A549 (cell line): ENCODE measurements around the gene SDSL. TPM values are rescaled to one million over a fixed set of nuclear protein-coding genes. Genes with fewer than 3 reads are reported as not detected.

Source experiments
- ATAC-seq, 2 experiments: fragments of 200-7000 bp in 1 of 2; fragments of >200 bp in 1 of 2; cut with Nextera tagmentation in 1 of 2; cut with Tn5 transposase in 1 of 2; 3 replicates each; pipeline versions ENCODE4 v1.8.0 to v1.9.1; 2018 to 2020; ENCODE audit warnings: mild to moderate bottlenecking in 1 of 2, moderate library complexity in 1 of 2
- CTCF ChIA-PET: fragments of 300-600 bp; sonication (Branson Sonifier 250); formaldehyde crosslinking; extraction: SDS; loops from one replicate; lab custom pipeline; 2021; ENCODE audit warnings: antibody characterized with exemption, inconsistent platforms; lab: Yijun Ruan, JAX
- POLR2A ChIA-PET: fragments of 350-600 bp; formaldehyde crosslinking; extraction: SDS; loops from one replicate; lab custom pipeline; 2021; ENCODE audit warnings: antibody characterized with exemption, inconsistent platforms; lab: Yijun Ruan, JAX
- DNase-seq, 2 experiments: peaks; one replicate each; pipeline versions ENCODE4 v3.0.0 to v3.0.0-alpha.2; 2011 to 2016; ENCODE audit warnings: low read depth in 1 of 2, low spot score in 1 of 2
- FAIRE-seq: peaks from 2 replicates; lab custom pipeline; 2011; peaks lifted over from hg19 to GRCh38; lab: Jason Lieb, UNC
- H3K27ac ChIP-seq, 2 experiments: fragments of >200 bp; sonication (Bioruptor Twin); formaldehyde crosslinking; 3 replicates each; pipeline ENCODE4 v1.5.1; 2016 to 2017
- H3K4me1 ChIP-seq: fragments of >200 bp; sonication (Bioruptor Twin); formaldehyde crosslinking; 3 replicates; pipeline ENCODE4 v1.6.1; 2016
- H3K4me2 ChIP-seq: fragments of >200 bp; sonication (Bioruptor Twin); formaldehyde crosslinking; 3 replicates; pipeline ENCODE4 v1.6.1; 2016
- H3K4me3 ChIP-seq: fragments of >200 bp; sonication (Bioruptor Twin); formaldehyde crosslinking; 3 replicates; pipeline ENCODE4 v1.5.1; 2016
- H3K9me3 ChIP-seq: fragments of >200 bp; sonication (Bioruptor Twin); formaldehyde crosslinking; 3 replicates; pipeline ENCODE4 v1.6.1; 2016
- CBX8 ChIP-seq: fragments of 200-600 bp; sonication (generic); IDR thresholded peaks from 2 replicates; pipeline ENCODE4 v1.6.1; 2016
- CEBPB ChIP-seq, 2 experiments: fragments of >200 bp in 1 of 2; sonication (Bioruptor Twin) in 1 of 2; formaldehyde crosslinking in 1 of 2; IDR thresholded peaks; 2 replicates each; pipeline ENCODE4 v1.6.1; 2012 to 2016
- CHD4 ChIP-seq: fragments of 200-600 bp; sonication (generic); IDR thresholded peaks from 2 replicates; pipeline ENCODE4 v1.6.1; 2016; ENCODE audit warnings: antibody characterized with exemption, mild to moderate bottlenecking, borderline replicate concordance
- CTCF ChIP-seq: fragments of >200 bp; sonication (Bioruptor Twin); formaldehyde crosslinking; IDR thresholded peaks from 3 replicates; pipeline ENCODE4 v1.5.1; 2016
- EP300 ChIP-seq, 2 experiments: fragments of >200 bp; sonication (Bioruptor Twin); formaldehyde crosslinking; IDR thresholded peaks; 2 replicates in 1 of 2; 3 replicates in 1 of 2; pipeline ENCODE4 v1.6.1; 2016 to 2017
- FOSL2 ChIP-seq, 2 experiments: fragments of 450-650 bp in 1 of 2; fragments of >200 bp in 1 of 2; sonication (Bioruptor Twin) in 1 of 2; formaldehyde crosslinking; IDR thresholded peaks; 2 replicates each; pipeline versions ENCODE4 v1.5.0 to v1.6.1; 2016 to 2020; ENCODE audit warnings: mild to moderate bottlenecking in 1 of 2, moderate library complexity in 1 of 2
- HOXA7 ChIP-seq: fragments of 250-450 bp; sonication (Bioruptor Pico); IDR thresholded peaks from 2 replicates; pipeline ENCODE4 v1.5.0; 2020; ENCODE audit warnings: mild to moderate bottlenecking, moderate library complexity
- HOXB13 ChIP-seq: fragments of 250-450 bp; sonication (Bioruptor Pico); IDR thresholded peaks from 2 replicates; pipeline ENCODE4 v1.5.0; 2020; ENCODE audit warnings: low read depth, mild to moderate bottlenecking, moderate library complexity
- JUNB ChIP-seq: fragments of >200 bp; sonication (Bioruptor Twin); formaldehyde crosslinking; IDR thresholded peaks from 2 replicates; pipeline ENCODE4 v1.6.1; 2016
- MAX ChIP-seq: IDR thresholded peaks from 2 replicates; pipeline ENCODE4 v1.6.1; 2012
- MAZ ChIP-seq: fragments of 150-350 bp; IDR thresholded peaks from 2 replicates; pipeline ENCODE4 v1.6.1; 2014; ENCODE audit warnings: antibody characterized with exemption, low read depth, low read length, borderline replicate concordance
- NR3C1 ChIP-seq: fragments of >200 bp; sonication (Bioruptor Twin); formaldehyde crosslinking; IDR thresholded peaks from 3 replicates; pipeline ENCODE4 v1.6.1; 2017
- PHF8 ChIP-seq: fragments of 200-600 bp; sonication (generic); IDR thresholded peaks from 2 replicates; pipeline ENCODE4 v1.6.1; 2016; ENCODE audit warnings: low read depth, mild to moderate bottlenecking, antibody characterized with exemption, moderate library complexity, borderline replicate concordance
- ZFP36 ChIP-seq: fragments of 450-650 bp; IDR thresholded peaks from 2 replicates; pipeline ENCODE4 v1.6.1; 2014; ENCODE audit warnings: borderline replicate concordance; ENCODE audit not compliant: partially characterized antibody
- ZSCAN20 ChIP-seq: fragments of 250-450 bp; sonication (Bioruptor Pico); IDR thresholded peaks from 2 replicates; pipeline ENCODE4 v1.8.0; 2022; ENCODE audit warnings: mild to moderate bottlenecking, moderate library complexity
- WGBS: methylation state at CpG from one replicate; pipeline ENCODE4 v1.1.6; 2017; ENCODE audit errors: missing lambda C conversion rate; 5-methylcytosine and 5-hydroxymethylcytosine counted together
- polyA plus RNA-seq, 4 experiments: library from polyadenylated mRNA; depleted of rRNA in 3 of 4; stranded (reverse); fragments of >200 nt; fragmentation: RNase III in 1 of 4; extraction: RNeasy Plus Mini Kit Qiagen cat#74134 plus additional on column Dnase treatment in 1 of 4; gene quantifications; 2 replicates in 3 of 4; 3 replicates in 1 of 4; pipeline ENCODE4 v1.2.3, GENCODE V29; 2011 to 2017
- TF ChIP-seq, protein P1 (sequence below): fragments of 250-450 bp; sonication (Bioruptor Pico); IDR thresholded peaks from 2 replicates; pipeline ENCODE4 v1.5.0; 2021; ENCODE audit warnings: mild to moderate bottlenecking, moderate library complexity, borderline replicate concordance
- TF ChIP-seq, protein P2 (sequence below): IDR thresholded peaks from 2 replicates; pipeline ENCODE4 v1.6.1; 2012
- TF ChIP-seq, protein P3 (sequence below): fragments of 450-650 bp; IDR thresholded peaks from 2 replicates; pipeline ENCODE4 v1.6.1; 2014; ENCODE audit warnings: antibody characterized with exemption

SDSL gene
- polyA plus RNA-seq, 2 of the 4 experiments (the other 2 are of a cell fraction), result 21.0 to 26.7 TPM

DNA sequence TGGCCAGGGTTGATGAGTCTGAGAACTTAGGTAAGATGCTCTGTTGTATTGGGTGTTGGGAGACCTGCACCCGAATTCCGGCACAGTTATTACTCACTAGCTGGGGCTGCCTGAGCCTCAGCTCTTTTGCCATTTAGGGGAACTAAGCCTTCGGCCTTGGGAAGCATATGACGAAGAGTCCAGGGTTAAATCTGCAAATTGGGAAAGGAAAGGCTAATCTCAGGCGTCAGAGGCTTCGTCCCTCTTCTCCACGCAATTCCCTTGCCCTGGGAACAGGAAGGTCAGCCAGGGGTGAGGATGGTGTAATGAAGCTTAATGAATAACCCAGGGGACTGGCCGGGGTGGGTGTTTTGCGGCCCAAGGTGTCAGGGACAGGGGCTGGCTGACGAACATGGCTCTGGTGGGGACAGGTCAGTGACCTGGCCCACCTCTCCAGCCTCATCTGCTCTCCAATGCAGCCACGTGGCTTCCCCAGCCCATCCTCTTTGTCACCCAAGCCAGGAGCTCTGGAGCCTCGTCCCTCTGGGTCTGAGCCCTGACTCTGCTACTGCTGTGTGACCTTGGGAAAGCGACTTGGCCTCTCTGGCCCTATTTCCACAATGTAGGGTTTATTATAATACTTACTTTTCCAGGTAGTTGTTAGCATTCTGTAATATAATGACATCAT is 3.8 kb upstream of the SDSL start (continued):
- no peak for TF ChIP-seq HOXA7 (CRISPR knock-in tag)
- no peak for TF ChIP-seq CTCF
- no peak for TF ChIP-seq CHD4
- peak; percentile 76; the same call in 1 of the 2 replicates for TF ChIP-seq HOXB13 (CRISPR knock-in tag)
- peak in 1 of 2 experiments; percentile 73; a peak in 2 of 4 replicates for TF ChIP-seq CEBPB (IDR thresholded peaks at IDR 0.05)
- no peak for TF ChIP-seq FOSL2 (IDR thresholded peaks at IDR 0.05)
- peak; percentile 67 for TF ChIP-seq FOSL2 (CRISPR knock-in tag; IDR thresholded peaks at IDR 0.05)
- TF ChIP-seq JUNB, result no peak
- peak; percentile 46 to 83; a peak in 4 of 5 replicates for TF ChIP-seq EP300 (IDR thresholded peaks at IDR 0.05)
- no peak for TF ChIP-seq CBX8
- TF ChIP-seq, protein P1, sequence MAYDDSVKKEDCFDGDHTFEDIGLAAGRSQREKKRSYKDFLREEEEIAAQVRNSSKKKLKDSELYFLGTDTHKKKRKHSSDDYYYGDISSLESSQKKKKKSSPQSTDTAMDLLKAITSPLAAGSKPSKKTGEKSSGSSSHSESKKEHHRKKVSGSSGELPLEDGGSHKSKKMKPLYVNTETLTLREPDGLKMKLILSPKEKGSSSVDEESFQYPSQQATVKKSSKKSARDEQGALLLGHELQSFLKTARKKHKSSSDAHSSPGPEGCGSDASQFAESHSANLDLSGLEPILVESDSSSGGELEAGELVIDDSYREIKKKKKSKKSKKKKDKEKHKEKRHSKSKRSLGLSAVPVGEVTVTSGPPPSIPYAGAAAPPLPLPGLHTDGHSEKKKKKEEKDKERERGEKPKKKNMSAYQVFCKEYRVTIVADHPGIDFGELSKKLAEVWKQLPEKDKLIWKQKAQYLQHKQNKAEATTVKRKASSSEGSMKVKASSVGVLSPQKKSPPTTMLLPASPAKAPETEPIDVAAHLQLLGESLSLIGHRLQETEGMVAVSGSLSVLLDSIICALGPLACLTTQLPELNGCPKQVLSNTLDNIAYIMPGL (CRISPR knock-in tag), result no peak
- TF ChIP-seq MAX, result peak; percentile 72
- TF ChIP-seq PHF8, result no peak
- no peak for TF ChIP-seq NR3C1
- TF ChIP-seq, protein P2, sequence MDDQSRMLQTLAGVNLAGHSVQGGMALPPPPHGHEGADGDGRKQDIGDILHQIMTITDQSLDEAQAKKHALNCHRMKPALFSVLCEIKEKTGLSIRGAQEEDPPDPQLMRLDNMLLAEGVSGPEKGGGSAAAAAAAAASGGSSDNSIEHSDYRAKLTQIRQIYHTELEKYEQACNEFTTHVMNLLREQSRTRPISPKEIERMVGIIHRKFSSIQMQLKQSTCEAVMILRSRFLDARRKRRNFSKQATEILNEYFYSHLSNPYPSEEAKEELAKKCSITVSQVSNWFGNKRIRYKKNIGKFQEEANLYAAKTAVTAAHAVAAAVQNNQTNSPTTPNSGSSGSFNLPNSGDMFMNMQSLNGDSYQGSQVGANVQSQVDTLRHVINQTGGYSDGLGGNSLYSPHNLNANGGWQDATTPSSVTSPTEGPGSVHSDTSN, result no peak
- TF ChIP-seq ZSCAN20, result no peak
- TF ChIP-seq MAZ, result no peak
- TF ChIP-seq, protein P3, sequence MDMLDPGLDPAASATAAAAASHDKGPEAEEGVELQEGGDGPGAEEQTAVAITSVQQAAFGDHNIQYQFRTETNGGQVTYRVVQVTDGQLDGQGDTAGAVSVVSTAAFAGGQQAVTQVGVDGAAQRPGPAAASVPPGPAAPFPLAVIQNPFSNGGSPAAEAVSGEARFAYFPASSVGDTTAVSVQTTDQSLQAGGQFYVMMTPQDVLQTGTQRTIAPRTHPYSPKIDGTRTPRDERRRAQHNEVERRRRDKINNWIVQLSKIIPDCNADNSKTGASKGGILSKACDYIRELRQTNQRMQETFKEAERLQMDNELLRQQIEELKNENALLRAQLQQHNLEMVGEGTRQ, result 0 out of 2 replicates have a peak, but pooled peaks have one; percentile 13

DNA sequence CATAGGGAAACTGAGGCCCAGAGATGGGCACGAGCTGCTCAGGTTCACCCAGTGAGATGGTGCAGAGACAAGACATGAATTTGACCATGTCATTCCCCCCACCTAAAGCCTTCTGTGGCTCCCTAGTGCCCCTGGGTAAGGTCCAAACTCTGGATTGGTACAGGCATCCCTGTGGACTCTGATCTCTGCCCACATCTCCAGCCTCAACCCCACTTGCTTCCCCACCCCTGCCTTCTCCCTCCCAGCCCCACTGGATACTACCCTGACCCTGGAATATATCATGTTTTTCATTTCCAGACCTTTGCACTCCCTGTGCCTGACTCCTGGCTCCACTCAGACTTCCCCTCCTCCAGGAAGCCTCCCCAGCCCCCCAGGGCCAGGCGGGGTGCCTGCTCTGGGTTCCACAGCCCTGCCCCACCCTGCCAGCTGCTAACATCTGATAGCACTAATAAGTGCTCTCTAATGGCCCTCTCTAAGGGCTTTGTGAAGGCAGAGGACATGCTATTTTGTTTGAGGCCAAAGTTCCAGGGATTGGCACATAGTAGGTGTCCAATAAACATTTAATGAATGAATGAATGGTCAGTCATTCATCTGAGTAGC is 1.1 kb upstream of the SDSL start:
- CTCF ChIA-PET, result interaction anchor here (2.2 kb wide), 1 partner anchor 109 kb away, joined by 14 read pairs; no protein-coding TSS in a partner anchor
- FAIRE-seq (no peak), ATAC-seq (no peak), DNase-seq (no peak)
- WGBS, result 57% methylated on average over 2 of the region's 2 CpGs
- POLR2A ChIA-PET, result interaction anchor here (0.6 to 1.0 kb wide), 2 partner anchors 232 to 236 kb away, joined by 3 to 6 read pairs; partner anchors contain the start of genes DDX54 and RITA1
- Histone ChIP-seq H3K9me3 (no peaks in the 10 kb centered on the region), H3K4me1 (peaks cover 63% of the 10 kb centered on the region), H3K4me3 (no peak overlapping the region), H3K4me2 (peak overlapping the region; percentile 77), H3K27ac (peak overlapping the region; percentile 83 to 96)
- TF ChIP-seq, protein P2, result no peak
- TF ChIP-seq ZFP36, result peak; percentile 57
